Cerebellar cortex (tissue), 1 donor: ENCODE measurements around the gene PARD3B.

Experiments
- DNase-seq: peaks from one replicate; pipeline ENCODE4 v3.0.0-alpha.2; 2015; ENCODE audit warnings: low spot score

The PARD3B gene

GRCh38 chr2:204705243-204705932, 160.1 kb downstream of the PARD3B start:
- no peak for DNase-seq

- no peak for DNase-seq
Observed at GRCh38 chr2:204706939-204707338, 161.7 kb downstream of the PARD3B start.

- DNase-seq: no peak
Observed at GRCh38 chr2:204713211-204713610, 167.9 kb downstream of the PARD3B start.

GRCh38 chr2:204715361-204715760, 170.1 kb downstream of the PARD3B start:
- DNase-seq: no peak

- DNase-seq: no peak
Observed at GRCh38 chr2:204717591-204717990, 172.3 kb downstream of the PARD3B start.

GRCh38 chr2:204718607-204719006, 173.3 kb downstream of the PARD3B start:
- no peak for DNase-seq

- no peak for DNase-seq
Observed at GRCh38 chr2:204720874-204721273, 175.6 kb downstream of the PARD3B start.

- no peak for DNase-seq
Observed at GRCh38 chr2:204722207-204722606, 176.9 kb downstream of the PARD3B start.

GRCh38 chr2:204722691-204723090, 177.4 kb downstream of the PARD3B start:
- no peak for DNase-seq

GRCh38 chr2:204725693-204726360, 180.6 kb downstream of the PARD3B start:
- no peak for DNase-seq

GRCh38 chr2:204726831-204727230, 181.6 kb downstream of the PARD3B start:
- DNase-seq: no peak

- DNase-seq: no peak
Observed at GRCh38 chr2:204727368-204727767, 182.1 kb downstream of the PARD3B start.

- DNase-seq: no peak
Observed at GRCh38 chr2:204730603-204731002, 185.3 kb downstream of the PARD3B start.

- DNase-seq: no peak
Observed at GRCh38 chr2:204732019-204732418, 186.7 kb downstream of the PARD3B start.

- DNase-seq: no peak
Observed at GRCh38 chr2:204737296-204737695, 192.0 kb downstream of the PARD3B start.

- DNase-seq: no peak
Observed at GRCh38 chr2:204738721-204739120, 193.4 kb downstream of the PARD3B start.

- DNase-seq: no peak
Observed at GRCh38 chr2:204743393-204743960, 198.2 kb downstream of the PARD3B start.

- no peak for DNase-seq
Observed at GRCh38 chr2:204744506-204744905, 199.2 kb downstream of the PARD3B start.

GRCh38 chr2:204748286-204748685, 203.0 kb downstream of the PARD3B start:
- no peak for DNase-seq

- no peak for DNase-seq
Observed at GRCh38 chr2:204749319-204749718, 204.0 kb downstream of the PARD3B start.

GRCh38 chr2:204750389-204750788, 205.1 kb downstream of the PARD3B start:
- no peak for DNase-seq

- no peak for DNase-seq
Observed at GRCh38 chr2:204751472-204751871, 206.2 kb downstream of the PARD3B start.

GRCh38 chr2:204753841-204754240, 208.6 kb downstream of the PARD3B start:
- no peak for DNase-seq
